Fibroblast of skin of left biceps (primary cell): Measurements from ENCODE around the gene TRPV3.
"Not testable (repeated sequence)": the region's sequence is repeated elsewhere in the genome, so short reads cannot be mapped to it uniquely, and the experiment has no call there.

Experiments used
- DNase-seq, 2 experiments: peaks; one replicate each; pipeline ENCODE4 v3.0.0-alpha.2; 2013; ENCODE audit warnings: low read depth in 2 of 2

The TRPV3 gene

GRCh38 chr17:3526491-3526890 is 31.1 kb downstream of the TRPV3 start:
- DNase-seq, result no peak

- no peak for DNase-seq
Observed at GRCh38 chr17:3524024-3524423, 33.6 kb downstream of the TRPV3 start.

- not testable (repeated sequence) for DNase-seq
Observed at GRCh38 chr17:3519472-3519871, 38.1 kb downstream of the TRPV3 start.

DNA sequence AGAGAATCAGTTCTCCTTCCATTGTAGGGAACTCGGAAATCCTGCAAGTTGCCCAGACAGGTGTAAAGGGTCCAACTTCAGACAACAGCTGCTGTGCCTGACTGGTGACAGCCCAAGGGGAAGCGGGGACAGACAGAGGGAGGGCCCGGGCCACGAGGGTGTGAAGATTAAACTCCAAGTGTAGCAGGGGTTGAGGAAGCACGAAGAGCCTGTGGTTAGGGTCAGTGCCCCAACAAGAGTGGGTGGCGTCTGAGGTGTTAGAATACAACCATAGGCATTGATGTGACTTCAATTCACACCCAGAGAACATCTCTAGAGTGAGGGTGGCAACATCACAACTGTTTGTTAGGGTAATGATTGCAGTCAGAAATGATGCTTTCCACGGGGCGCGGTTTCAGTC is 42.7 kb downstream of the TRPV3 start:
- no peak for DNase-seq

DNA sequence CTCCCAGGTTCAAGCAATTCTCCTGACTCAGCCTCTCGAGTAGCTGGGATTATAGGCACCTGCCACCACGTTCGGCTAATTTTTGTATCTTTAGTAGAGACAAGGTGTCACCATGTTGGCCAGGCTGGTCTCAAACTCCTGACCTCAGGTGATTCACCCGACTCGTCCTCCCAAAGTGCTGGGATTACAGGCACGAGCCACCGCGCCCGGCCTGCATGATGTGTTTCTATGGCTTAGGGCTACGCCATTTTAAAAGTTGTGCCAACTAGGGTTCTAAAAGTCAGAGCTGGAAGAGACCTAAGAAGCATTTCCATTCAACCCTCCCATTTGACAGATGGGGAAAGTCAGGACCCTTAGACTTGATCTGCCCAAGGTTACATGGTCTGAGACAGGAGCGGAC is 43.4 kb downstream of the TRPV3 start:
- DNase-seq, result not testable (repeated sequence)

GRCh38 chr17:3513305-3514035 is 44.1 kb downstream of the TRPV3 start:
- no peak for DNase-seq

- DNase-seq, result peak; percentile 18 to 21
Observed at GRCh38 chr17:3512505-3513171, 45.0 kb downstream of the TRPV3 start.

DNA sequence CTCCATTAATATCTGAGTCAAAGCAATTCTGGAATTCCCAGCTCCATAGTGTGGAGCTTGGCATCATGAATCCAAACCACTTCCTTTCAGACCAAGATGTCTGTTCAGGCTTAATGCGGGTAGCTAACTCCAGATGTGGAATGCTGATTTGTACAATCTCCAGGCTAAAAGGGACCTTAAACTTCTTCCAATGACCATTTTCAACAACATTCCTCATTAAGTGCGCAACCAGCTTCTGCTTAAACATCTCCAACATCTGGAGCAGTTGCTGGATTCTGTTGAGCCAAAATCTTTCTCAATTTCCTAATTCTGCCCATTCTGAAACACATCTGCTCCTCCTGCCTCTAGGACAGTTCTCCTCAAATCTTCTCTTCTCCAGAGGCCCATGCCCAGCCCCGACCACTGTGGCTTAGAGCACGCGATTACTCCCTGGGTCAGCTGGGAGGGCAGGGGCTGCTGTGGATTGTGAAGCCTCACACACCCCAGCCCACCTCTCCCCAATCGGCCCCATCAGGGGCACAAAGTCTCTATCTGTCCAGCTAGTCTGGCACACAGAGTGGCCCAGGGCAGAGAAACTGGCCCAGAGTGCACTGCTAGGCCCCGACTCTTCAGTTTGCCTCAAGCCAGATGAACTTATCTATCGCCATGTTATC is 45.6 kb downstream of the TRPV3 start:
- DNase-seq, result peak in 1 of 2 experiments; percentile 19

DNA sequence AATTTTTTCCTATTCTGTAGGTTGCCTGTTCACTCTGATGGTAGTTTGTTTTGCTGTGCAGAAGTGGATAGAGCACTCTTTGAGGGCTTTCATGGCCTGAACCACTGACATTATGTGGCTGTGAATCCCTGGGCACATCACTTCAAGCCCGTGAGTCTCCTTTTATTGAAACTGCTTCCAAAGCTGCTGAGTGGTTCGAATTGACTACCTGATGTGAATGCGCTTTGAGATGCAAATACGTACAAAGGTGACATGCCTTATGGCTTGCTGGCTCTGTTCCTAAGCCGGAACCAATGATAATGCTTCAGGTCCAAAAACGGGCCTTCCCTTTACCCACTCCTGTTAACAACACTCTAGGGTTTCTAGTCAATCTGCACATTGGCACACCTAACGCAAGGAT is 47.5 kb downstream of the TRPV3 start:
- no peak for DNase-seq

DNA sequence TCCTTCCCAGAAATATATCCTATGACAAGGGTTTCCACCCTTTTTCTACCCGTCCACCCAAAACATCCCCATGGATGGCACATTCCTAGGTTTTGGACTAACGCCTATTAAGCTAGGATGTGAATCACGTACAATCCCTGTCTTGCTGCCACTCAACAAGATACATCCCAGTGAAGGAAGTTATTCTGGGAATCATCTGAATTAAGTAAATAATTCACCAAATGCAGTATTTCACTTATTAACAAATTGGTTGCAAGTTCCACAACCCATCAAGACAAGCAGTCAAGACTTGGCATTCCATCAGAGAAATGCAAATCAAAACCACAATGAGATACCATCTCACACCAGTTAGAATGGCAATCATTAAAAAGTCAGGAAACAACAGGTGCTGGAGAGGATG is 49.7 kb downstream of the TRPV3 start:
- DNase-seq, result no peak

DNA sequence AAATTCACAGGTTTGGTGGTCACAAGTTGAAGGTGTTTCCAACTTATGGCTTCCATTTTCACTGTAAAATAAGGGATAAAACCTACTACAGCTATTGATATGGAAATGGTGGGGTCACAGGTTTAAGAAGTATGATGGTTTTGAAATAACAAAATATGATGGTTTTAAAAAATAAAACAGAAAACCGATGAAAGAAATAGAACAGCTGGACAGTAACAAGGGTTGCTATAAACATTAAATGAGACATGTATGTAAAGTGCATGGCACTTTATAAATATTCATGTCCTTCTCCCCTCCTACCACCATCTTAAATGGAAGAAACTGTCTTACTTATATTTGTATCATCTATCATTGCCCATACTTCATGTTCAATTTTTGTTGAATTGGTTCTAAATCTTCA is 50.5 kb downstream of the TRPV3 start:
- DNase-seq, result no peak

- DNase-seq, result no peak
Observed at GRCh38 chr17:3506054-3506453, 51.6 kb downstream of the TRPV3 start.

DNA sequence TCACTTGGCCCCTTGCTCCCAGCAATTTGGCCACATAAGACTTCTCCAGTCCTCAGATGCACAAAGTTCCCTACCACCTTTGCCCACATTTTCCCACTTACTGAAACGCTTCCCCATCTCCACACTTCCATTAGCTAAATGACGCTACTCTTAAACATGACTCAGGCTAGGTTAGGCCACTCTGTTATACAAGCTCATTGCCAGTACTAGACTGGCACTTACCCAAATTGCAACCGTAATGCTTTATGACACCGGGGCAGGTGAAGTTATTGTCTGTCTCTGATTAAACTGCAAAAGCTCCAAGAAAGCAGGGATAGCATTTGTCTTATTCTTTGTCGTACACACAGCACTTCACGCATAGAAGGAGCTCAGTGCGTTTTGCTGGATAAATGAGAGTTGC is 52.6 kb downstream of the TRPV3 start:
- no peak for DNase-seq

DNA sequence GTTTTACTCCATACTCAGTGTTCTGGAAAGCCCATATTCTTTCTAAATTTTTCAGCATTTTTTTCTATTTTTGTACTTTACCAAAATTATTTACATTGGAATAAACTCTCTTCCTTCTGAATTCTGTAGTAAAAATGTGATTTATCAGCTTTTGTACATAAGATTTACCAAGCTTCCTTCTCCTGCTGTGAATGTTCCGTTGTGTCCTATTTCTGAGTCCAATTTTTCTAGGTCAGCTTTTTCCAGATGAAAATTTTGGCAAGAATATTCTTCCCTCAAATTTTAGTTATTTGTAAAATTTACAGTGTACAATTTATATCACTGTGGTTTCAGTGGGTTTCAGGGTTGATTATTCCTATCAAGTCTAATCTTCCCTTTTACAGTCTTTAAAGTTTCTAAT is 54.3 kb downstream of the TRPV3 start:
- no peak for DNase-seq

DNA sequence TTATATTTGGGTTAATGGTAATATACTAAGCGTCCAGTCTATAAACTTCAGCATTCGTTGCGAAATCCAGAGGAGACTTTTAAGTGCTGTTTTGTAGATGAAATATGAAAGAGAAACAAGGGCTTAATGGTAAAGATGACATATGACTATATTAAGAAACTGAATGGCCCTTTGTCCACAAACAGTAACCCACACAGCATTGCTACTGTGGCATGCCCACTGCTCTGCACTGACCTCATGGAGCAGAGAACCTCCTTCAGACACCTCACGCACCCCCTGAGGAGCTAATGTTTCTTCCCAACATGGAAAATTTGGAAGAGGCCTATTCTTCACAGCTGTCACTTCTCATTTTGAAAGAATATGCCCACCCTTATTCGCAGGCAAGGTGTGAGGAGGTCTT is 55.1 kb downstream of the TRPV3 start:
- no peak for DNase-seq

DNA sequence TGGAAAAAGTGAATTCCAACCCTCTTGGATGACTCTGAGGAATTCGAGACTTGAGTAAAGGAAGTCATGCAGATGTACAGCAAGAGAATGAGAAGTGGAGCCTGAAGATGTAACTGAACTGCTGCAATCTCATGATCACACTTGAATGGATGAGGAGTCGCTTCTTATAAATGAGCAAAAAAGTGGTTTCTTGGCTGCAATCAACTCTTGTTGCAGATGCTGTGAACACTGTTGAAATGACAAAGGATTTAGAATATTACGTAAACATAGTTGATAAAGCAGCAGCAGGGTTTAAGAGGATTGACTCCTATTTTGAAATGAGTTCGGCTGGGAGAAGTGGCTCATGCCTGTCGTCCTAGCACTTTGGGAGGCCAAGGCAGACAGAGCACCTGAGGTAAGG is 56.3 kb downstream of the TRPV3 start:
- no peak for DNase-seq

DNA sequence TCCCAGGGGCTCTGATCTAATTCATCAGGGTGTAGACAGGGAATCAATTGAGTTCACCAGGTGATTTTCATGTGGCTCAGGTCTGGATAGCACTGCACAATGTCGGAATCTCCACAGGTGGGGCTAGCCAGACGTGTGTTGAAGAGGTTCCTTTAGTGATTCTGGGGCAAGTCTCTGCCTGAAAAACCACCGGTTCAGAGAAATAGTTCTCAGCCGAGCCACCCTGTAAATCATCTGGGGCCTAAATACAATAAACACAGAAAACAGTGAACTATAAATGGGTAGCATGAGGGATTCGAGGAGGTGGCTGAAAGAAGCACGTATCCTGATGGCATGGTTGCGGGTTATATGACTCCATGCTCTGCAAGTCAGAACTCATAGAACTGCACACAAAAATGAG is 60.5 kb downstream of the TRPV3 start:
- DNase-seq, result no peak

GRCh38 chr17:3485481-3486068 is 72.0 kb downstream of the TRPV3 start:
- DNase-seq, result no peak

DNA sequence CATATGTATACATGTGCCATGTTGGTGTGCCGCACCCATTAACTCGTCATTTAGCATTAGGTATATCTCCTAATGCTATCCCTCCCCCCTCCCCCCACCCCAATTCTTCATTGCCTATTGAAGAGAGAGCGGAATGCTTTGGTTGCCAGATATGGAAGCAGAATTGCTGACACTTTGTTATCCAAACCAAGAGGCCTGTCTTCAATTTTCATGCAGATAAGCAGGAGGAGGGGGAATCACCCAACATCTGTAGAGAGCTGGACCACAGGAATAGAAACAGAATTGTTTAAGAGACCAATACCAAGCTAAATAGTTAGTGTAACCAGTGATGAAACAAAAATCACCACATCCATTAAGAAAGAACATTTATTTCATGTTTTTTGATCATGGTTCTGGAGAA is 74.8 kb downstream of the TRPV3 start:
- DNase-seq, result no peak

DNA sequence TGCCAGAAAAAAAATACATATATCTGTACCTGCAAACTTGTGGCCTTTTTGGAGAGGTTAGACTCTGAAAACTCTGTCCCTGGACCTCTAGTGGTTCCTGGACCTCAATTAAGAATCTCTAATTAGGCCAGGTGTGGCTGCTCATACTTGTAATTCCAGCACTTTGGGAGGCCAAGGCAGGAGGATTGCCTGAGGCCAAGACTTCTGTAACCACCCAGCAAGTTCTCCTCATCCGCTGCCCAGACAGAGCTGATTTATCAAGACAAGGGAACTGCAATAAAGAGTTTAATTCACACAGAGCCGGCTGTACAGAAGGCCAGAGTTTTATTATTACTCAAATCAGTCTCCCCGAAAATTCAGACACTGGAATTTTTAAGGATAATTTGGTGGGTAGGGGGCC is 77.6 kb downstream of the TRPV3 start:
- no peak for DNase-seq

- no peak for DNase-seq
Observed at GRCh38 chr17:3475812-3476610, 81.6 kb downstream of the TRPV3 start, which contains the start of gene ASPA. Gene ASPA (plus strand): TSS chr17:3475997. CDS start chr17:3476160, 163 bp downstream.

GRCh38 chr17:3475251-3475685 is 82.3 kb downstream of the TRPV3 start:
- no peak for DNase-seq
